IPS DF 4.7 (cell line): Measurements from ENCODE around the gene SP9.

Source experiments
- DNase-seq: peaks from one replicate; pipeline ENCODE4 v3.0.0-alpha.2; 2013; ENCODE audit warnings: low spot score; ENCODE audit errors: extremely low read depth

Gene SP9

GRCh38 chr2:174333372-174334277, 1.1 kb upstream of the SP9 start:
- no peak for DNase-seq

DNA sequence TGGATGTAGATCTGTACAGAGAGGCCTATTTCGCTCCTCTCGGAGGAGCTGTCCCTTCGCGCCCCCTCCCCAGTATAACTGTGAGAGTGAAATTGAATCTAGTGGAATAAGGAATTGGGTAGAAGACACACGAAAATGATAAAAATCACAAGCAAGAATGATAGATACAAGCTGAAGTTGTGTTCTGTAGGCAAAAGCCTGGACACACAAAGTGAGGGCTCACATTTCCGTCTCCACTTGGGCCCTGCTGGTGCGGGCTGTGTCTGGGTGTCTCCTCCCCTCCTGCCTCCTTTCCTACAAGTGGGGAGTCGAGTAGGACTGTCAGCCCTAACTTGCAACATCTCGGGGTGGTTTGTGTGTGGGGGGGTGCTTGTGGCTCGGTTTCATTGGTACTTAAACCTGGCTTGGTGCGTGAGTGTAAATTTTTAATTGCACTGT, 457 bp upstream of the SP9 start:
- no peak for DNase-seq

DNA sequence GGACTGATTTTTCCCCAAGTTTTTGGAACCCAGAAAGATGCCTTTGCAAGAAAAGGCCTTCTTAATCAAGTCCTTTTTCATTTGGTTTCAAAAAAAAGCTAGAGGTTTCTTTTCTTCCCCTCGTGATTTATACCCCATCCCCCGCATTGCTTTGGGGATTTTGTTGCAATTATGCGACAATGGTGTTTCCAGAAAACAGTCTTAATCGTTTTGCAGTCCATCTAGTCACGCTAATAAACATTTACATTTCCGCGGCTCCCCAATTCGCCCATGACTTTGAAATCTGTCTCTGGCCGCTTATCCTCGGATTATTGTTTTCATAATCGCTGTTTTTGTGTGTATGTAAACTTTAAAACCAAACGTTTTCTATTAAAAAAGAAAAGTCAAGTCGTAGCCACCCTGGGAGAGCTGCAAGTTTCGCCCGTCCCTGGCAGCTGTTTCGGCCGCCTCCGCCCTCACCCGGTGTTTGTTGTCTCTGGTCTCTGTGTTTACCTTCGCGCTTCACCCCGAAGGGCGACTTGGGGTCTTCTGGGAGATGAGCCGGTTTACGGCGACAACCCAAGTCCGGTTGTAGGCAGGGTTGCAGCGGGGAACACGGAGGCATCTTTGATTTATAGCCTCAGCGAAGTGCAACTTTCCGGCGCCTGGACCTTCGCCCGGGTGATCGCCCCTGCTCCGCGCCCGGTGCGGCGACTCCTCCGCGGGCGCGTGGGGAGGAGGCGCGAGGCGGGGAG, 667 bp downstream of the SP9 start:
- DNase-seq = no peak

GRCh38 chr2:174335988-174336500, 1.3 kb downstream of the SP9 start:
- DNase-seq = no peak

DNA sequence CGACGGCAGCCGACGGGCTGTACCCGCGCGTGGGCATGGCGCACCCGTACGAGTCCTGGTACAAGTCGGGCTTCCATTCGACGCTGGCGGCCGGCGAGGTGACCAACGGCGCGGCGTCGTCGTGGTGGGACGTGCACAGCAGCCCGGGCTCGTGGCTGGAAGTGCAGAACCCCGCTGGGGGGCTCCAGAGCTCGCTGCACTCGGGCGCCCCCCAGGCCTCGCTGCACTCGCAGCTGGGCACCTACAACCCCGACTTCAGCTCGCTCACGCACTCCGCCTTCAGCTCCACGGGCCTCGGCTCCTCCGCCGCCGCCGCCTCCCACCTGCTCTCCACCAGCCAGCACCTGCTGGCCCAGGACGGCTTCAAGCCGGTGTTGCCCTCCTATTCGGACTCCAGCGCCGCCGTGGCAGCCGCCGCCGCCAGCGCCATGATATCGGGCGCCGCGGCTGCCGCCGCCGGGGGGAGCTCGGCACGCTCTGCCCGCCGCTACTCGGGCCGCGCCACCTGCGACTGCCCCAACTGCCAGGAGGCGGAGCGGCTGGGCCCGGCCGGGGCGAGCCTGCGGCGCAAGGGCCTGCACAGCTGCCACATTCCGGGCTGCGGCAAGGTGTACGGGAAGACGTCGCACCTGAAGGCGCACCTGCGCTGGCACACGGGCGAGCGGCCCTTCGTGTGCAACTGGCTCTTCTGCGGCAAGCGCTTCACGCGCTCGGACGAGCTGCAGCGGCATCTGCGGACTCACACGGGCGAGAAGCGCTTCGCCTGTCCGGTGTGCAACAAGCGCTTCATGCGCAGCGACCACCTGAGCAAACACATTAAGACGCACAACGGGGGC, 2.0 kb downstream of the SP9 start:
- no peak for DNase-seq

DNA sequence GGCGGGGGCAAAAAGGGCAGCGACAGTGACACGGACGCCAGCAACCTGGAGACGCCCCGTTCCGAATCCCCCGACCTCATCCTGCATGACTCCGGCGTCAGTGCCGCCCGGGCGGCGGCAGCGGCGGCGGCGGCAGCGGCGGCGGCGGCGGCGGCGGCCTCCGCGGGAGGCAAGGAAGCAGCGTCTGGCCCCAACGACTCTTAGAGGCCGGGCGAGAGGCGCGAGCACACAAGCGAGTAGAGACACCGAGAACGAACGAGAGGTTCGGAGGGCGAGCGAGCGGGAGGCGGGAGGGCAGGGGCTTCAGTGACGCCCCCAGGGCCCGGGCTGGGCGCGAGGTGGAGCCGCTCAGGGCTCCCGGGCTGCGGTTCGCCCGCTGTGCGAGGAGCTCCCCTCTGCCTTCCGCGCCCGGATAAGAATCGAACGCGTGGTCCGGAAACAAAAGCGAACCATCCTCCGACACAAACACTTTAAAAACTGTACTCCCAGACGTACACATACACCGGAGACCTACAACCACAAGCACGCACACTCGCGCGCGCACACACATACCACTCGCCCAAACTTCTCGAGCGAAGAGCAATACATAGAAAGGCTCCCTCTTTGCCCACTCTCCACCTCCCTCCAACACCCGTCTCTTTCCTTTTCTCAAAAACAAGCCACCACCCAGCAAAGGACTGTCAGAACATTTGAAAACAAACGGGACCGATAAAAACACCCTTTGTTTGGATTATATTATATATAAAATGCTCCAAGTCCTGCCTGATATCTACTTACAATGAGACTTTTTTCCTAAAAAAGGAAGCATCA, 2.8 kb downstream of the SP9 start:
- DNase-seq = no peak

GRCh38 chr2:174338147-174338605, 3.4 kb downstream of the SP9 start:
- no peak for DNase-seq

- DNase-seq = no peak
Measured at GRCh38 chr2:174338671-174339560, 4.2 kb downstream of the SP9 start.

DNA sequence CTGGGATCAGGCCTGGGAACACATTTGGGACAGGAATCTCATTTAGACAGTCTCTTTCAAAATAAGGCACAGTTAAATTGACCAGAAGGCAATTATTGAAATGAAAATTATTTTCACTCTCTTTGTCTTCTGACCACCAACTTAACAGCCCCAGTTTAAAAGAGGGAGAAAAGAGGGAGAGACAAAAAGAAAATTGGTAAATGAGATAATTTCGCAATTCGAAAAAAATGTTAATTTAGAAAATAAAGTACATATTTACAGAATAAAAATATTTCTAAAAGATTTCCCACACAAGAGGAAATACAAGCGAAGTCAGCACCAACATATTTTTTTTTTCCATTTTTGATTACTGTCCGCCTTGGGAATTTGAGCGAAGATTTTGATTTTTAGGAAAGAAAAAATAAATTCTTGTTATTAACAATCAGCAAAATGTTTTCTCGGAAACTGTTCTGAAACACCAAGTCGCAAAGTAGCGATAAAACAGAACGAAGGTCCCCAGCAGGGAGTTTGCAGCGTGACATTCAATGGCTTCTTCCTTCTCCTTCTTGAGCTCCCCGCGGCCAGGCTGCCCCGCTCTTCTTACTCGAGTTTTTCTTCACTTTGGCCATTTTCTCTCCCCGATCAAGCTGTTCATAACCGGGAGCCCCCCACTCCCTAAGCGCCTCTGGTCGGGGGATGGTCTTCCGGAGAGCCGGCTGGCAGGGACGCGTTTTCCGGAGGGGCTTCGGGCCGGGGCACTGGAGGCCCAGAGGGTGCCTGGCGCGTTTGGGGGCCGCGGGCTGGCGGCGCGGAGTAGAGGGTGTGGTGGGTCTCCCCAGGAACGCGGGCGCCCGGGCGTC, 5.0 kb downstream of the SP9 start:
- no peak for DNase-seq

DNA sequence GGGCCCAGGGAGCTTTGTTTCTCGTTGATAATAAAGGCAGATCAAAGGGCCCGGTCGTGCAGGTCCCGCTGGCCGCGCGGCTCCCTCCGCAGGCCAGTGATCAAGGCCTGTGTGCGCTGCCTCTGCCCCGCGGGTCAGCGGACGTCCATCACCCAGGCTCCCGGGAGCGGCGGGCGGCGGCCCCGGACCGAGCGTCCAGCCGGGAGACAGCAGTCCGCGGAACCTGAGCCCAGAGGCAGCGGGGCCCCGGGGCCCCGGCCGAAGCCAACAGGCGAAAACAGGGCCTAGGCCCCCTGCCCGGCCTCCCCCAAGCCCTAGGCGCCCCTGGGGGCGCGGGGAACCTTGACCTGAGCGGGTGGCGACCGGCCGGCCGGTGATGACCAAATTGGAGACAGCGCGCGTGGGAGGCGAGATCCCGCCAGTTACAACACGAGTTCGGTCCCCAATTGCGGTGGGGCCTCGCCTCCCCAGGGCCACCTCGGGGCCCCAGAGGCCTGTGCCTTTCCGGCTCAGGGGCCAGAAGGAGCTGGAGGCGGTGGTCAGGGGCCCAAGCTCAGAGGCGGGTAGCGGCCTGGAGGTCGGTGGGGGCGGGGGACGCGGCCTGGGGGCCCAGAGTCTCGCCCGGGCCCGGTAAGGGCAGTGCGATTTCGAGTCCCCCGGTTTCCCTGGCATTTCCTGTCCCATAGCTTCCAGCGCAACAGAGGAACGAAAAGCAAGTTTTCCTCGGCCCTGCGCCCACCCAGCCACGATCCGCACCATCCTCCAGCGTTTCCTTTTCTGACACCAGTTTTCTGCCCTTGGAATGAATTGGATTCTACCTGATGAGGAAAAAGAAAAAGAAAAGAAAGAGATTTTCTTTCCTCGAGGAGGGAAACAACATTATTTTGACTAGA, 5.9 kb downstream of the SP9 start:
- DNase-seq = no peak

DNA sequence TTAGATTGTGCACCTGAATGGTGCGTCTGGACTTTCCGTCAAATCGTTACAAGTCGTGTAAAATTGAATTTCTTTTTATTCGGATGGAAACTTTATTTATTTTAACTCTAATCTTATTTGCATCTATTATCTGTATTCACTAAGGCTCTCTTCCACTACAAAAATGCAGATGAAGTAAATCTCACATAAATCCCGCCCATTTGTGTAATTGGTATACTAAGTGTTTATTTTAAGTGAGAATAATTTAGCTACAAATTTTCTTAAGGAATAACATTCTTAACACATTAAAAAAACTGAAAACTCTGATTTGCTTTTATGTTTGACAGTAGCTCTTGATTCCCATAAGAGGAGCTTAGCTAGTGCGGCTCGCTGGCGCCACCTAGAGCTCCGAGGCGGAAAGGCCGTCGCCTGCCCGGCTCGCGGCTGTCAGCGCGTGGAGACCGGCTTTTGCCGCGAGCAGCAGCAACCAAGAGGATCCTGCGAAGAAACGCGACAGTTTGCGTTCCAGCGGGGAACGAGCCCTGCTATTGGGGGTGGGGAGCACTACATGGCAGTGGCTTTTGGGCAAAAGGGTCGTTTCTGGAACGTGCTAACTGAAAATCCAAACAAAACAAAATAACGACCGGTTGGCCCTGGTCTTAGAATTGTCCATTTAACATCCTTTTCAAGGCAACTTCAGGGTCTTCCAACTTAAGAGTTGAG, 6.7 kb downstream of the SP9 start:
- no peak for DNase-seq

GRCh38 chr2:174341995-174342685, 7.4 kb downstream of the SP9 start:
- no peak for DNase-seq

DNA sequence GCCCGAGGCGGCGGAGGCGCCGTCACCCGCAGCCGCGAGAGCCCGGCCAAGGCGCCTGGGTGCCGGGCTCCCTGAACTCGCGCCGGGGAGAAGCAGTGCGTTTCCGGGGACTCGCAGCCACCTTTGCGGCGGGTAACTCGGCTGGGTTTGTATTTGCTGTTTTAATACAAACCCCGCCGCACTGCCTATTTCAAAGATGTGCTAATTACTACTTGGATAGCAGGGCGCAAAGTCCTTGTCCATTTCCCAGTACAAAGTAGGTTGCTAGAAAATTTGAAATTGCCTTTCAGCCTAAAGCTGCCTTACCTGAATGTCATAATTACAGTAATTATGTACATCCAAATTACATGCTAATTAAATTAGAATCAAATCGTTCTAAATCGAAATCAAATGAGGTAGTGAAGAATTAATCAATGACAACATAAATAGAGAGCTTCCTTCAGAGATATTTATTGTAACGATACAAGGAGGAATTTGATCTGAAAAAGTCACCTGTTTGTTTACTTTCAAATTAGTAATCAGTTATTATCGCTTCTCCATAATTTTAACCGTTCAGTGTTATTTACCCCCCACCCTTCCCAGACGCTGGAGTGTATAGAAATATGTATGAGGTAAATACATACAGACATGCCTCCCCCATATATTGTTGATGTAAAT, 8.1 kb downstream of the SP9 start:
- DNase-seq = no peak

- DNase-seq = no peak
Measured at GRCh38 chr2:174343343-174343622, 8.5 kb downstream of the SP9 start.

- no peak for DNase-seq
Measured at GRCh38 chr2:174343623-174344455, 9.1 kb downstream of the SP9 start.
